Measurements from ENCODE around the gene ALDH16A1.

Gene ALDH16A1

DNA sequence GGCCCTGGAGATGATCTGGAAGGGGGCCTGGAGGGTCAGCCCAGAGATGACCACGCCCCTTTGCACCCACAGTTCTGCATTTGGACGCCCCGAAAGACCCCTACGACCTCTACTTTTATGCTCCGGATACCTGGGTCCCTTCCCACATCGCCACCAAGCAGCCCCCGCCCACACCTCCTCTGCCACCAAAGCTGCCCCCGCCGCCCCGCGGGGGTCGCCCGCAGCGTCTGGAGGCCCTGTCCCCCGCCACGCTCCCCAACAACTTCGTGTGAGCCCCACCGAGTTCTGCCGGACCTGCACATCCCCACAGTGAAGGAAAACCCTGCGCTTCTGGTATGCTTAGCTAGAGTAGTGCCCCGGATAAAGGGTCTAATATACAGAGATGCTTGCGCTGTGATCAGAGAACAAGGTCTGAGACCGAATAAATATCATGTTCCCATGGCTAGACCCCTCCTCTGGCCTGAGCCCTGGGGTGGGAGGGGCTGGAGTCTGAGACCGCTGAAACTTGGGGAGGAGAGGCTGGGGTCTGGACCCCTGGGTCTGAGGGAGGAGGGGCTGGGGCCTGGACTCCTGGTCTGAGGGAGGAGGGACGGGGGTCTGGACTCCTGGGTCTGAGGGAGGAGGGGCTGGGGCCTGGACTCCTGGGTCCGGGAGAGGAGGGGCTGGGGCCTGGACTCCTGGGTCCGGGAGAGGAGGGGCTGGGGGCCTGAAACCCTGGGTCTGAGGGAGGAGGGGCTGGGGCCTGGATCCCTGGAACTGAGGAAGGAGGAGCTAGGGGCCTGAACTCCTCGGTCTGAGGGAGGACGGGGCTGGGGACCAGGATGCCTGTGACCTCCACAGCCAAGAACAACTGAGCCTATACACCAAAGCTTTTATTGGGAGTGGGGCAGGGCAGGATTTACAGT is 24.2 kb upstream of the ALDH16A1 start:
- DNase-seq (ENCODE audit: low read depth in 1 of 2, low spot score in 1 of 2): no peak
- Histone ChIP-seq H3K4me3 (replicated peaks; ENCODE audit: insufficient read depth, low read length) (no peak overlapping the region), H3K27ac (replicated peaks) (no peak overlapping the region), H3K27me3 (ENCODE audit: insufficient read depth, poor library complexity, severe bottlenecking) (peaks cover 66% of the 10 kb centered on the region)
- TF ChIP-seq, protein P1, sequence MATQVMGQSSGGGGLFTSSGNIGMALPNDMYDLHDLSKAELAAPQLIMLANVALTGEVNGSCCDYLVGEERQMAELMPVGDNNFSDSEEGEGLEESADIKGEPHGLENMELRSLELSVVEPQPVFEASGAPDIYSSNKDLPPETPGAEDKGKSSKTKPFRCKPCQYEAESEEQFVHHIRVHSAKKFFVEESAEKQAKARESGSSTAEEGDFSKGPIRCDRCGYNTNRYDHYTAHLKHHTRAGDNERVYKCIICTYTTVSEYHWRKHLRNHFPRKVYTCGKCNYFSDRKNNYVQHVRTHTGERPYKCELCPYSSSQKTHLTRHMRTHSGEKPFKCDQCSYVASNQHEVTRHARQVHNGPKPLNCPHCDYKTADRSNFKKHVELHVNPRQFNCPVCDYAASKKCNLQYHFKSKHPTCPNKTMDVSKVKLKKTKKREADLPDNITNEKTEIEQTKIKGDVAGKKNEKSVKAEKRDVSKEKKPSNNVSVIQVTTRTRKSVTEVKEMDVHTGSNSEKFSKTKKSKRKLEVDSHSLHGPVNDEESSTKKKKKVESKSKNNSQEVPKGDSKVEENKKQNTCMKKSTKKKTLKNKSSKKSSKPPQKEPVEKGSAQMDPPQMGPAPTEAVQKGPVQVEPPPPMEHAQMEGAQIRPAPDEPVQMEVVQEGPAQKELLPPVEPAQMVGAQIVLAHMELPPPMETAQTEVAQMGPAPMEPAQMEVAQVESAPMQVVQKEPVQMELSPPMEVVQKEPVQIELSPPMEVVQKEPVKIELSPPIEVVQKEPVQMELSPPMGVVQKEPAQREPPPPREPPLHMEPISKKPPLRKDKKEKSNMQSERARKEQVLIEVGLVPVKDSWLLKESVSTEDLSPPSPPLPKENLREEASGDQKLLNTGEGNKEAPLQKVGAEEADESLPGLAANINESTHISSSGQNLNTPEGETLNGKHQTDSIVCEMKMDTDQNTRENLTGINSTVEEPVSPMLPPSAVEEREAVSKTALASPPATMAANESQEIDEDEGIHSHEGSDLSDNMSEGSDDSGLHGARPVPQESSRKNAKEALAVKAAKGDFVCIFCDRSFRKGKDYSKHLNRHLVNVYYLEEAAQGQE (IDR thresholded peaks at IDR 0.05; ENCODE audit: insufficient replicate concordance, low read depth): no peak
- no peak for TF ChIP-seq SPI1 (IDR thresholded peaks at IDR 0.05; ENCODE audit: borderline replicate concordance, low read depth)
- TF ChIP-seq, protein P2, sequence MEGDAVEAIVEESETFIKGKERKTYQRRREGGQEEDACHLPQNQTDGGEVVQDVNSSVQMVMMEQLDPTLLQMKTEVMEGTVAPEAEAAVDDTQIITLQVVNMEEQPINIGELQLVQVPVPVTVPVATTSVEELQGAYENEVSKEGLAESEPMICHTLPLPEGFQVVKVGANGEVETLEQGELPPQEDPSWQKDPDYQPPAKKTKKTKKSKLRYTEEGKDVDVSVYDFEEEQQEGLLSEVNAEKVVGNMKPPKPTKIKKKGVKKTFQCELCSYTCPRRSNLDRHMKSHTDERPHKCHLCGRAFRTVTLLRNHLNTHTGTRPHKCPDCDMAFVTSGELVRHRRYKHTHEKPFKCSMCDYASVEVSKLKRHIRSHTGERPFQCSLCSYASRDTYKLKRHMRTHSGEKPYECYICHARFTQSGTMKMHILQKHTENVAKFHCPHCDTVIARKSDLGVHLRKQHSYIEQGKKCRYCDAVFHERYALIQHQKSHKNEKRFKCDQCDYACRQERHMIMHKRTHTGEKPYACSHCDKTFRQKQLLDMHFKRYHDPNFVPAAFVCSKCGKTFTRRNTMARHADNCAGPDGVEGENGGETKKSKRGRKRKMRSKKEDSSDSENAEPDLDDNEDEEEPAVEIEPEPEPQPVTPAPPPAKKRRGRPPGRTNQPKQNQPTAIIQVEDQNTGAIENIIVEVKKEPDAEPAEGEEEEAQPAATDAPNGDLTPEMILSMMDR (IDR thresholded peaks at IDR 0.05; ENCODE audit: insufficient read depth, low read length): no peak
- TF ChIP-seq POLR2AphosphoS5 (IDR thresholded peaks at IDR 0.05; ENCODE audit: low read depth): no peak
- no peak for TF ChIP-seq GABPA (IDR thresholded peaks at IDR 0.05; ENCODE audit: low read depth)

DNA sequence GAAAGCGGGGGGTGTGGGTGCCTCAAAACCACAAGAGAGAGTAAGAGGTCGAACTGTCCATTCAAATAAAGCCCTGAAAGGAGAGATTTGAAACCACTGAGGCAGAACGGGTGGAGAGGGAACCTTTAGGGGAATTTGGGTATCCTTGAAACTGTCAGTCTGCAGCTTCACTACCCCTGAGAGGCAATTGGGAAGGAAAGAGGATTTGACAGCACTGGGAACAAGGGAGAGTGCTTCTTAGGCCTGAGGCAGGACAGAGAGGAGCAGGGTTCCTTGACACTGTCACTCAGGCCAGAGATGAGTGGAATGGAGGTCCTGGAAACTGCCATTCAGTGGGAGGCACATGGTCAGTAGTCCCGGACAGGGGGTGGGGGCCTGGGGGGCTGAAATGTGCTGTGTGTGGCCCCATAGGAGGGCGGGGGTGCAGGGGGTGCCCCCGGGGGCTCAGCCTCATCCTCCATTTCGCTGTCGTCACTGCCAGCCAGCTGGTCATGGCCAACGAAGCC is 22.8 kb upstream of the ALDH16A1 start:
- no peak for TF ChIP-seq SPI1 (IDR thresholded peaks at IDR 0.05; ENCODE audit: borderline replicate concordance, low read depth)
- no peak for TF ChIP-seq POLR2AphosphoS5 (IDR thresholded peaks at IDR 0.05; ENCODE audit: low read depth)
- TF ChIP-seq, protein P1 (IDR thresholded peaks at IDR 0.05; ENCODE audit: insufficient replicate concordance, low read depth): no peak
- TF ChIP-seq GABPA (IDR thresholded peaks at IDR 0.05; ENCODE audit: low read depth): no peak
- TF ChIP-seq, protein P2 (IDR thresholded peaks at IDR 0.05; ENCODE audit: insufficient read depth, low read length): no peak
- no peak for DNase-seq (ENCODE audit: low read depth in 1 of 2, low spot score in 1 of 2)
- Histone ChIP-seq H3K27me3 (ENCODE audit: insufficient read depth, poor library complexity, severe bottlenecking) (peaks cover 56% of the 10 kb centered on the region), H3K4me3 (replicated peaks; ENCODE audit: insufficient read depth, low read length) (no peak overlapping the region), H3K27ac (replicated peaks) (no peak overlapping the region)

DNA sequence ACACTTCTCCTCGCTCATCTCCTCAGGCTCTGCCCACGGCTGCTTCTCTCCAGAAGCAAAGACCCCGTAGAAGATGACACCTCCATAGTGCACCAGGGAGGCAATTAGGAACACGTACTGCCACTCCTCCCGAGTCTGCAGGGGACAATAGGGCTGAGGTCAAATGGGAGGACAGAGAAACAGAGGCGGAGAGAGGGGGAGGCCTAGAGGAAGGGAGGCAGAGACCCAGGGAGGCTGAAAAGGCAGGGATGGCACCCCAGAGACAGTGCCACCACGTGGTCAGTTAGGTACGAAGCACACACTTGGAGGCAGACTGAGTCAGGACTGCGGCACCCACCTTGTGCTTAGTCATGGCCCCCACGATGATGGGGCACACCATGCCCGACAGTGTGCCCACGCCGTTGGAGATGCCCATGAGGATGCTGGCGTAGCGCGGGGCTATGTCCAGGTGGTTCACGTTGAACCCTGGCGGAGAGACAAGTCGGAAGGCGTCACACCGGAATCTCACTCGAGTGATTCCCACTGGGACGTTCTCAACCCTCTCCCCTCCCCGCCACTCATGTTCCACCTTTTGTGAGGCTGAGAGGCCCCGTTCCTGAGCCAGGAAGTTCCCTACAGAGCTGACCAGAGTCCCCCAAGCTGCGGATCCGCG is 22.2 kb upstream of the ALDH16A1 start:
- H3K4me3 ChIP-seq (replicated peaks; ENCODE audit: insufficient read depth, low read length): no peak overlapping the region
- TF ChIP-seq GABPA (IDR thresholded peaks at IDR 0.05; ENCODE audit: low read depth) (no peak), POLR2AphosphoS5 (IDR thresholded peaks at IDR 0.05; ENCODE audit: low read depth) (no peak), SPI1 (IDR thresholded peaks at IDR 0.05; ENCODE audit: borderline replicate concordance, low read depth) (no peak)
- TF ChIP-seq, protein P2 (IDR thresholded peaks at IDR 0.05; ENCODE audit: insufficient read depth, low read length): peak; percentile 15
- TF ChIP-seq, protein P1 (IDR thresholded peaks at IDR 0.05; ENCODE audit: insufficient replicate concordance, low read depth): no peak
- no peak overlapping the region for H3K27ac ChIP-seq (replicated peaks)
- H3K27me3 ChIP-seq (ENCODE audit: insufficient read depth, poor library complexity, severe bottlenecking): peaks cover 53% of the 10 kb centered on the region
- no peak for DNase-seq (ENCODE audit: low read depth in 1 of 2, low spot score in 1 of 2)

Measured in HL-60 (cell line).